ENCODE data around the gene CALCA.
A peak's percentile ranks its signal among the peaks of the same experiment; 100 is the strongest.
"Not testable (repeated sequence)": the region's sequence is repeated elsewhere in the genome, so short reads cannot be mapped to it uniquely, and the experiment has no call there.

CALCA gene, protein sequence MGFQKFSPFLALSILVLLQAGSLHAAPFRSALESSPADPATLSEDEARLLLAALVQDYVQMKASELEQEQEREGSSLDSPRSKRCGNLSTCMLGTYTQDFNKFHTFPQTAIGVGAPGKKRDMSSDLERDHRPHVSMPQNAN

GRCh38 chr11:14971865-14972580, at the start of gene CALCA:
CALCA (minus strand) TSS chr11:14972351; CDS start chr11:14971192, 1,159 bp downstream.
- no peak for DNase-seq (ENCODE audit: extremely low spot score, insufficient read length, low read depth)
- no peak for FAIRE-seq

DNA sequence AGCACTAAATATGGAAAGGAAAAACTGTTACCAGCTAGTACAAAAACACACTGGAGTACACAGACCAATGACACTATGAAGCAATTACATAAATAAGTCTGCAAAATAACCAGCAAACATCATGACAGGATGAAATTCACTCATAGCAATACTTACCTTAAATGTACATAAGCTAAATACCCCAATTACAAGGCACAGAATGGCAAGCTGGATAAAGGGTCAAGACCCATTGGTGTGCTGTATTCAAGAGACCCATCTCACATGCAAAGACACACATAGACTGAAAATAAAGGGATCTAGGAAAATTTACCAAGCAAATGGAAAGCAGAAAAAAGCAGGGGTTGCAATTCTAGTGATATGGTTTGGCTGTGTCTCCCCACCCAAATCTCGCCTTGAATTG, 44.0 kb upstream of the CALCA start:
- no peak for DNase-seq (ENCODE audit: extremely low spot score, insufficient read length, low read depth)
- no peak for FAIRE-seq

- DNase-seq (ENCODE audit: extremely low spot score, insufficient read length, low read depth), result no peak
- no peak for FAIRE-seq
Measured at GRCh38 chr11:15011776-15012345, 39.7 kb upstream of the CALCA start.

- DNase-seq (ENCODE audit: extremely low spot score, insufficient read length, low read depth) (no peak), FAIRE-seq (no peak)
Measured at GRCh38 chr11:15010865-15011264, 38.7 kb upstream of the CALCA start.

DNA sequence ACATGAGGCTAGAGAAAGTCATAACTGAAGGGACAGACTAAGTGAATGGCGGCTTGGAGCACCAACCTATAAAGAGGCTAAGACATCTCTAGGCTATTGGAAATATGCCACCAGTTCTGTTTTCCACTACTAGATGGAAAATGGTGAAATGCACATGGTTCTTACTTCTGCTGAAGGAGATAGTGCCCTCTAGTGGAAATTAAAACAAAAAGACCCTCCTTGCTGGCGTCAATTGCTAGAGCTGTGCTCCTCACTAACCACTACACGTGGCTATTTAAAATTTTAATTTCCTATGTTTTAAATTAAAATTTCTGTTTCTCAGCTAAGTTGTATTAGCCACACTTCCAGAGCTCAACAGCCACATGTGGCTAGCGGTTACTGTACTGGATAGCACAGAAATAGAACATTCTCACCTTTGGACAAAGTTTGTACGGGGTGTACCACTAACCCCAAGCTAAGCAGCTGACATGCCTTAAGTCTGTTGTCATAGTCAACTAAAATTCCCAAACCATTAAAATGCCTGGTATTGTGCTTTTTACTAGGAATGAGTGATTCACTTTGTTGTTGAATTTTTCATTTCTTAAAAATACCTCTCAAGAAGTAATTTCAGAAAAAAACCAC, 34.1 kb upstream of the CALCA start:
- FAIRE-seq, result peak; percentile 72
- no peak for DNase-seq (ENCODE audit: extremely low spot score, insufficient read length, low read depth)

GRCh38 chr11:14988133-14988532, 16.0 kb upstream of the CALCA start:
- not testable (repeated sequence) for FAIRE-seq; DNase-seq (ENCODE audit: extremely low spot score, insufficient read length, low read depth)

- FAIRE-seq (no peak), DNase-seq (ENCODE audit: extremely low spot score, insufficient read length, low read depth) (no peak)
Measured at GRCh38 chr11:14981507-14981906, 9.4 kb upstream of the CALCA start.

GRCh38 chr11:14980854-14981253, 8.7 kb upstream of the CALCA start:
- DNase-seq (ENCODE audit: extremely low spot score, insufficient read length, low read depth), result no peak
- no peak for FAIRE-seq

- FAIRE-seq (no peak), DNase-seq (ENCODE audit: extremely low spot score, insufficient read length, low read depth) (no peak)
Measured at GRCh38 chr11:14977101-14977880, 5.1 kb upstream of the CALCA start.

DNA sequence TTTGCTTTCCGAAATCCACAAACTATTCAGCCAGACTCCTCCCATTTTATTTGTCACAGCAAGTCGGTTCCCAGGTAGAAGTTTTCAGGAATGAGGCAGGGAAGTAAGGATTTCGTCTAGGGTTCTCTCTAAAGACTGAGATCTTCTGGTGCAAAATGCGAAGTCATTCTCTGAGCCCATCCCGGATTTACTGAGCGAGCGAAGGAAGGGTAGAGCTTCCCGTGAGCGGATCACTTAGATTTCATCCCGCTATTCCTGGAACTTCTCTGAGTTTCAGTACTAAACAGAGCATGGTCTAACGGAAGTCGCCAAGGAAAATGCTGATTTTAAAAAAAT, 3.1 kb upstream of the CALCA start:
- FAIRE-seq, result no peak
- no peak for DNase-seq (ENCODE audit: extremely low spot score, insufficient read length, low read depth)

DNA sequence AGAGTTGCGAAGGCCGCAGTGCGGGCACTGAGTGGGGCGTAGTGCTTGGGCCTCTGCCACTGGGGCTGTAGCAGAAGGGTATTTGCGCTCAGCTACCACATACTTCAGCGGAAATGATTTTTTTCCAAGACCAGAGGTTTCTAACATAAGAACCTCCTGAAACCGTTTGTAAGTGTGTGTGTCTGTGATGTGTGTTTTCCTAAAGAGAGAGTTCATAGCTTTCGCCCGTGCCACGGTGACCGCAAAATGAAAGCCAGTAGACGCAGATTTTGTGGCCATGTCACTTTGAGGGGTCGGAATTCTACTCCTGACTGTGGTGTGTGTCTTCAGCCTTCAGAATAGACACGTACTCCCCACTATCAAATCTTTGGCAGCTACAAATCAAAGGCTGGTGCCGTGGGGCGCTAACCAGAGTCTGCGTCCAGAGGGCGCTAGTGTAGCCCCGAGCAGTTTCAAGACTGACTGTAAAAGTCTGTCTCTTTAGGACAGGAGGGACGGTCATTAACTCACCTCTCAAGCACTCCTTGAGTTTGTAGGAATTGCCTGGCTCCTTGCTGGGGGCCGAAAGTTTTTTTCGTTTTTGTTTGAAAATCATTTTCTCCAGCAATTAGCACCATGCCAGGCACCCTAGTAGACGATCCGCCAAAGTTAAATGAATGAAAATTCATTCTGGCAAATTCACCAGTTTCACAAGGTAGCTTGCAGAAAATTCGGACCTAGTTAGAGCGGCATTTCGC, 2.5 kb upstream of the CALCA start:
- FAIRE-seq, result no peak
- DNase-seq (ENCODE audit: extremely low spot score, insufficient read length, low read depth), result no peak

- FAIRE-seq (no peak), DNase-seq (ENCODE audit: extremely low spot score, insufficient read length, low read depth) (no peak)
Measured at GRCh38 chr11:14973621-14974514, 1.7 kb upstream of the CALCA start.

- FAIRE-seq (no peak), DNase-seq (ENCODE audit: extremely low spot score, insufficient read length, low read depth) (no peak)
Measured at GRCh38 chr11:14972581-14973495, 687 bp upstream of the CALCA start.

DNA sequence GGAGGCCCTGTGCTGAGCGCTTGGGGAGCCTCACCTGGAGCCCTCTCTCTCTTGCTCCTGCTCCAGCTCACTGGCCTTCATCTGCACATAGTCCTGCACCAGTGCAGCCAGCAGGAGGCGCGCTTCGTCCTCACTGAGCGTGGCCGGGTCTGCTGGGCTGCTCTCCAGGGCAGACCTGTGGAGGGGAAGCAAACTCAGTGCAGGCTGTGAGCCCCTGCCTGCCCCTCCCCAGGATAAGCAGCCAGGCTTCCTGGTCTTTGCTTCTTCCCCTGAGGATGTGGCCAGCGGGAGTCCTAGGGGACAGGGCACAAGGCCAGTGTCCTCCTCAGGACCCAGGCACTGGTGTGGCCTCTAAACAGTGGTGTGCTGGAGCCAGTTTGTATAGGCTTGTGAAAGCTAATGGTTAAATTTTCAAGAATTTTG, 2.2 kb downstream of the CALCA start:
- FAIRE-seq (no peak), DNase-seq (ENCODE audit: extremely low spot score, insufficient read length, low read depth) (no peak)

- FAIRE-seq, result no peak
- no peak for DNase-seq (ENCODE audit: extremely low spot score, insufficient read length, low read depth)
Measured at GRCh38 chr11:14967581-14968243, 4.4 kb downstream of the CALCA start.

DNA sequence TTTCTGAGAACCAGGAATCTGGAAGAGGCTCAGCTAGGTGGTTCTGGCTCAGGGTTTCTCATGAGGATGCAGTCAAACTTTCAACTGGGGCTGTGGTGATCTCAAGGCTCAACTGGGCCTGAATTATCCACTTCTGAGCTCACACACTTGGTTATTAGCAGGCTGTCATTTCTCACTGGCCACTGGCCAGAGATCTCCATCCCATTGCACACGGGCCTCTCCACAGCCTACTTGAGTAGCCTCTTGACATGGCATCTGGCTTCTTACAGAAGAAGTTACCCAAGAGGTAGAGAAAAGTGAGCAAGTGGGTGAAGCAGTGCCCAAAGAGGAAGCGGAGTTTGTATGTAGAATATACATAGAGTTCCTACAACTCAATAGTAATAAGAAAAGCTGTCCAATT, 16.0 kb downstream of the CALCA start:
- no peak for DNase-seq (ENCODE audit: extremely low spot score, insufficient read length, low read depth)
- FAIRE-seq, result no peak

DNA sequence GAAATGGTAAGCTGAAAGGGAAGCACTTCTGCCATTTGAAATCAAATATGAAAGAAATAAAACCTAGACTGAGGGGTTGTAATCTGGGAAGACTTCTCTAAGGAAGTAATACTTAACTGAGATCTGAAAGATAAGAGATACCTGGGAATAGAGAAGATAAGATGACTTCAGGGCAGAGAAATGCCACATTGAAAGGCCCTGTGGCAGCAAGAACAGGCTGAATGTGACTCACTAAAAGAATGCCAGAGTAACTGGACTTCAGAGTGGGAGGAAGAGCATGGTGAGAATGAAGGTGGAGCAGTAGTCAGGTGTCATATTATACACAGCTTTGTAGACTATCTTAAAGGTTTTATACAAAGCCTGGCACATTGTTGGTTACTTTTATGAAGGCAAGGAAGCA, 17.6 kb downstream of the CALCA start:
- FAIRE-seq, result no peak

More for the DNA sequence above, 17.6 kb downstream of the CALCA start:
- no peak for DNase-seq (ENCODE audit: extremely low spot score, insufficient read length, low read depth)
